HG02981 (cell line): Measurements from ENCODE around the gene PMVK.

ENCODE experiments used
- ATAC-seq: cut with Tn5 transposase; IDR thresholded peaks from one replicate; pipeline ENCODE4 v1.9.1; 2021; ENCODE audit warnings: mild to moderate bottlenecking, moderate library complexity; ENCODE audit not compliant: unreplicated experiment

Gene PMVK

GRCh38 chr1:154967331-154967950, 30.9 kb upstream of the PMVK start:
- no peak for ATAC-seq

GRCh38 chr1:154966111-154966510, 29.6 kb upstream of the PMVK start:
- ATAC-seq: no peak

- no peak for ATAC-seq
Measured at GRCh38 chr1:154964359-154964758, 27.8 kb upstream of the PMVK start.

- no peak for ATAC-seq
Measured at GRCh38 chr1:154963643-154964042, 27.1 kb upstream of the PMVK start.

GRCh38 chr1:154962795-154963330, 26.3 kb upstream of the PMVK start:
- no peak for ATAC-seq

- ATAC-seq: no peak
Measured at GRCh38 chr1:154962156-154962749, 25.7 kb upstream of the PMVK start.

GRCh38 chr1:154961207-154962155, 25.0 kb upstream of the PMVK start, which contains the start of gene PYGO2:
Gene PYGO2, minus strand, starts transcription at chr1:154961782. Its CDS starts 206 bp downstream, at chr1:154961576.
- peak; percentile 63 for ATAC-seq

- ATAC-seq: no peak
Measured at GRCh38 chr1:154960446-154961136, 24.1 kb upstream of the PMVK start.

- ATAC-seq: no peak
Measured at GRCh38 chr1:154959426-154959780, 22.9 kb upstream of the PMVK start.

- no peak for ATAC-seq
Measured at GRCh38 chr1:154958681-154959425, 22.3 kb upstream of the PMVK start.

GRCh38 chr1:154958036-154958435, 21.5 kb upstream of the PMVK start:
- ATAC-seq: no peak

GRCh38 chr1:154957091-154957657, 20.7 kb upstream of the PMVK start:
- no peak for ATAC-seq

GRCh38 chr1:154956544-154956941, 20.0 kb upstream of the PMVK start:
- ATAC-seq: no peak

- peak; percentile 46 for ATAC-seq
Measured at GRCh38 chr1:154955718-154956543, 19.4 kb upstream of the PMVK start, which contains the start of gene PBXIP1. Gene PBXIP1, minus strand, starts transcription at chr1:154956099. Its CDS starts 2,378 bp downstream, at chr1:154953721.

- ATAC-seq: peak; percentile 57
Measured at GRCh38 chr1:154955039-154955717, 18.7 kb upstream of the PMVK start.

- no peak for ATAC-seq
Measured at GRCh38 chr1:154954541-154954940, 18.0 kb upstream of the PMVK start.

- ATAC-seq: no peak
Measured at GRCh38 chr1:154953611-154954038, 17.1 kb upstream of the PMVK start.

GRCh38 chr1:154952664-154953063, 16.1 kb upstream of the PMVK start:
- ATAC-seq: no peak
